SJSA1 (cell line): ENCODE results near the gene NPFFR1. TPM values are rescaled to one million over a fixed set of nuclear protein-coding genes. Genes with fewer than 3 reads are reported as not detected.

Experiments
- DNase-seq, 2 experiments: peaks; one replicate each; pipeline ENCODE4 v3.0.0-alpha.2; 2015 to 2020; ENCODE audit warnings: low spot score in 2 of 2, low read depth in 1 of 2
- H3K27ac ChIP-seq: fragments of 250-450 bp; sonication (Bioruptor Pico); 2 replicates; pipeline ENCODE4 v1.5.1; 2020; ENCODE audit warnings: mild to moderate bottlenecking, moderate library complexity
- H3K27me3 ChIP-seq: fragments of 250-450 bp; sonication (Bioruptor Pico); replicated peaks from 2 replicates; pipeline ENCODE4 v1.5.1; 2020; ENCODE audit warnings: mild to moderate bottlenecking, moderate library complexity
- H3K36me3 ChIP-seq: fragments of 250-450 bp; sonication (Bioruptor Pico); 2 replicates; pipeline ENCODE4 v1.5.1; 2020; ENCODE audit warnings: mild to moderate bottlenecking
- H3K4me1 ChIP-seq: fragments of 250-450 bp; sonication (Bioruptor Pico); replicated peaks from 2 replicates; pipeline ENCODE4 v1.6.1; 2021; ENCODE audit warnings: mild to moderate bottlenecking
- H3K4me3 ChIP-seq: fragments of 250-450 bp; sonication (Bioruptor Pico); 2 replicates; pipeline ENCODE4 v1.5.1; 2020; ENCODE audit warnings: mild to moderate bottlenecking
- H3K9me3 ChIP-seq: fragments of 250-450 bp; sonication (Bioruptor Pico); replicated peaks from 2 replicates; pipeline ENCODE4 v1.5.1; 2020; ENCODE audit warnings: mild to moderate bottlenecking
- total RNA-seq: library from RNA; depleted of rRNA; stranded (reverse); fragments of >200 nt; shearing (Covaris generic); gene quantifications from 2 replicates; pipeline ENCODE4 v1.2.3, GENCODE V29; 2014

The NPFFR1 gene
- total RNA-seq, 1 experiment from 2014 or later, result not detected

DNA sequence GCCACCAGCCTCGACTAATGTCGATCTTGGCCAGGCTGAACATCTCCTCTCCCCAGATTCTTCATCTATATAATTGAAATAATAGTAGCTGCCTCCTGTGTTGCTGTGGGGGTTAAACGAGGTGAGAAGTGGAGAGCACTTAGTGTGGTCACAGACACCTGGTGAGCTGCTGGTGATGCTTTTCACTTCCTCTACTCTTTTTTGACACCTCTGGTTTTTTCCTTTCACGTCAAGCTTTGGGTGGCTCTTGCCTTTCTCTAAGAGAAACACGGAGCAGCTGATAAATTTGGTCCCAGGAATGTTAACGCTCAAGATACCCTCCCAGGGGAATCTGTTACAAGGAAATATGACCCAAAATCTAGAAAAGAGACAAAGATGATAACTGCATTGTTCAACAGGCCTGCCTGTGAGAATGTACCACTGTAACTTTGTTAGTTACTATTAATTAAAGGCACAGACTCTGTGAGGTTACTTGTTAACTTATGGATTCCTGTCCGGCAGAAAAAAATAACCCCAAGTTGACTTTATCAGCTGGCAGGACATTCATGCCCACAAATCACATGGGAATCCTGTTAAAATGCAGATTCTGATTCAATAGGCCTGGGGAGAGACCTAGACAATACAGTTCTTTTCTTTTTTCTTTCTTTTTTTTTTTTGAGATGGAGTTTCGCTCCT is 9.5 kb upstream of the NPFFR1 start:
- no peaks in the 10 kb centered on the region for H3K9me3 ChIP-seq
- H3K4me1 ChIP-seq, result peaks cover 20% of the 10 kb centered on the region
- H3K36me3 ChIP-seq, result no peaks in the 10 kb centered on the region
- DNase-seq, result no peak
- no peaks in the 10 kb centered on the region for H3K27me3 ChIP-seq
- H3K4me3 ChIP-seq, result no peak overlapping the region
- H3K27ac ChIP-seq, result no peak overlapping the region

DNA sequence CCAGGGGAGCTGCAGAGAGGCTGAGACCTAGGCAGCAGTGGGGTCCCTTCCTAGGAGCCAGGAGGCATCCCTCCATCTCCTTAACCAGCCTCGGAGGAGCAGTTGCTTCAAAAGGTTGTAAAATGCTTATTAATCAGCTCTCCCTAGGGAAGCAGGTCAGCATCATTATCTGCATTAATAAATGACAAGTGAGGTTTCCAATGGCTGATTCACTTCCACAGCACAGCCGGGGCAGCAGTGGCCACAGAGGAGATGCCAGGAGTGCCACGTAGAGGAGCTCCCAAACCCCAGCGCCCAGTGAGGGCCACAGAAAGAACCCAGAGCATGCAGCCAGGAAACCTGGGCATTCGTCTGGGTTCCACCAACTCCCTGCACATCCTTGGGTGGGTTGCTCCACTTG is 8.2 kb upstream of the NPFFR1 start:
- Histone ChIP-seq H3K4me1 (peaks cover 20% of the 10 kb centered on the region), H3K27ac (no peak overlapping the region), H3K4me3 (no peak overlapping the region), H3K27me3 (no peaks in the 10 kb centered on the region), H3K36me3 (no peaks in the 10 kb centered on the region), H3K9me3 (no peaks in the 10 kb centered on the region)
- DNase-seq, result no peak

DNA sequence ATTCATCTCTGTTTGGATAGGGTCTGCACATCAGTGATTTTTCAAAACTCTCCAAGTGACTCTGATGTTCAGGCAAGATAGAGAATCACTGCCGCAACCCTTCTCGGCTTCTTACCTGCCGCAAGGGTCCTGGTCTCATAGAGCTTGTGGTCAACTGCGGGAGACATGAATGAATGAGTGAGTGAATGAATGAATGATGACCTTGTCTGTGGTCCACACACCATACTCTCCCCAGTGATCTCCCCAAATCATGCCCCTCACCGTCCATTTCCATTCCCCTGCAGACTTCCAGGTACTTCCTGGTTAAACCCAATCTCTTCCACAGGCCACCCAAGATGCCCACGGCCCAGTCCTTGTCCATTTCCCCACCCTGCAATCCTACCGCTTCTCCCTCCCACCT is 5.9 kb upstream of the NPFFR1 start:
- DNase-seq, result no peak
- no peak overlapping the region for H3K4me3 ChIP-seq
- H3K36me3 ChIP-seq, result no peaks in the 10 kb centered on the region
- peaks cover 2% of the 10 kb centered on the region; the same call in 1 of the 2 replicates for H3K27me3 ChIP-seq
- peaks cover 10% of the 10 kb centered on the region for H3K4me1 ChIP-seq
- no peak overlapping the region for H3K27ac ChIP-seq
- no peaks in the 10 kb centered on the region for H3K9me3 ChIP-seq

DNA sequence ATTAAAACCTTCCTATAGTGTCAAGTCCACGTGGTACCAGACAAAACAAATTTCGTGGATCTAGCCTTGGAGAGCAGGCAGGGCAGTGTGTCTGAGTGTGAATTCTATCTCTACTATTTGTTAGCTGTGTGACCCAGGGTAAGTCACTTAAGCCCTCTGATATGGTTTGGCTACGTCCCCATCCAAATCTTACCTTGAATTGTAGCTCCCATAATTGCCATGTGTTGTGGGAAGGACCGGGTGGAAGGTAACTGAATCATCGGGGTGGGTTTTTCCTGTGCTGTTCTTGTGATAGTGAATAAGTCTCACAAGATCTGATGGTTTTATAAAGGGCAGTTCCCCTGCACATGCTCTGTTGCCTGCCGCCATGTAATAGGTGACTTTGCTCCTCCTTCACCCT is 2.8 kb upstream of the NPFFR1 start:
- H3K27ac ChIP-seq, result no peak overlapping the region
- H3K4me3 ChIP-seq, result no peak overlapping the region
- peaks cover 10% of the 10 kb centered on the region for H3K4me1 ChIP-seq
- H3K27me3 ChIP-seq, result peaks cover 33% of the 10 kb centered on the region
- no peaks in the 10 kb centered on the region for H3K36me3 ChIP-seq
- no peaks in the 10 kb centered on the region for H3K9me3 ChIP-seq
- DNase-seq, result no peak

DNA sequence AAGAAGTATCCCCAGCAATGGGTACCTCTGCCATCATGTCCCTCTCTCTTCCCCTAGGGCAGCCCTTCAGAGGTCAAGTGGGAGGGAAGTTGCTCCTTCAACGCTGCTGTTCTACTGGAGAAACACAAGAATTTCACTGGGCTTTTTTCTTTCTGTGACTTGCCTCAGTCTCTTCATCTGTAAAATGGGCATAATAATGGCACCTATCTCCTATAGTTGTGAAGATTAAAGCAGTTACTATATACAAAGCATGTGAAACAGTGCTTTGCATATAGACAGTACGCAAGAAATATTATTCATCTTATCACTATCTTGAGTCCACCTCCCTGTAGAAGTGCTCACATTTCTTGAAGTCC is 1.6 kb upstream of the NPFFR1 start:
- no peak for DNase-seq
- Histone ChIP-seq H3K4me1 (peaks cover 8% of the 10 kb centered on the region), H3K9me3 (no peaks in the 10 kb centered on the region), H3K27ac (no peak overlapping the region), H3K27me3 (peaks cover 44% of the 10 kb centered on the region), H3K36me3 (no peaks in the 10 kb centered on the region), H3K4me3 (no peak overlapping the region)

DNA sequence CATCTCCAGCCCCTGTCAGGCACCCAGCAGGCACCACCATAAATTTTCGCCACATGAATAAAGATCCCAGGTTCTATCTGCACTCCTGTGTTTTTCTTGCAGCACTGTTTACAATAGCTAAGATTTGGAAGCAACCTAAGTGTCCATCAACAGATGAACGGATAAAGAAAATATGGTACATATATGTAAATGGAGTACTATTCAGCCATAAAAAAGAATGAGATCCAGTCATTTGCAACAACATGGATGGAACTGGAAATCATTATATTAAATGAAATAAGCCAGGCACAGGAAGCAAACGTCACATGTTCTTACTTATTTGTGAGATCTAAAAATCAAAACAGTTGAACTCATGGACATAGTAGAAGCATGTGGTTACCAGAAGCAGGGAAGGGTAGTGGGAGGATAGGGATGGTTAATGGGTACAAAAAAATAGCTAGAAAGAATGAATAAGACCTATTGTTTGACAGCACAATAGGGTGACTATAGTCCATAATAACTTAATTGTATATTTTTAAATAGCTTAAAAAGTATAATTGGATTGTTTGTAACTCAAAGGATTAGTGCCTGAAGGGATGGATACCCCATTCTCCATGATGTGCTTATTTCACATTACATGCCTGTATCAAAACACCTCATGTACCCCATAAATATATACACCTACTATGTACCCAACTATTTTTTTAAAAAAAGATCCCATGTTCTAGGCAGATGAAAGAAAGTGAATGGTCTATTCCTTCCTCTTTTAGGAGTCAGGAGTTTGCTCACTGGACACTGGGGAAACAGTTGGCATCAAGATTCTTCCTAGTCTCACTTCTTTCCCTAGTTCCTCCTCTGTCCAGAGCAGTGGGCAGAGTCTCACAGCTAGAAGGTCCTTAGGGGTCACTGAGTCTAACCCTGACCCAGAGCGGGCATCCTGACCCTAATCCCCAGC is 1.0 kb upstream of the NPFFR1 start:
- Histone ChIP-seq H3K36me3 (no peaks in the 10 kb centered on the region), H3K27me3 (peaks cover 48% of the 10 kb centered on the region)

DNA sequence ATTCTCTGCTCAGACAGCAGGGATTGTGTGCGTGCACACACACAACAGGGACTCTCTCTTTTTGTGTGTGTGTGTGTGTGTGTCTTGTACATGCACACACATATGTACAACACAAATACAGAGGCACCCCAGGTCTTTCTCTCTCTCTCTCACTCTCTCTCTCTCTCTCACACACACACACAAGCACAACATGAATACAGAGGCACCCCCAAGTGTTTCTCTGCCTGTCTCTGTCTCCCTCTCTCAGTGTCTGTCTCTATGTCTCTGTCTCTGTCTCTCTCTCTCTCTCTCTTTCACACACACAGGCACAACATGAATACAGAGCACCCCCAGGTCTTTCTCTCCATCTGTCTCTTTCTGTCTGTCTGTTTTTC is 746 bp downstream of the NPFFR1 start:
- Histone ChIP-seq H3K9me3 (no peaks in the 10 kb centered on the region), H3K4me1 (no peaks in the 10 kb centered on the region), H3K4me3 (no peak overlapping the region), H3K36me3 (no peaks in the 10 kb centered on the region), H3K27ac (no peak overlapping the region), H3K27me3 (peaks cover 48% of the 10 kb centered on the region)
- DNase-seq, result no peak

More for the DNA sequence above, 1.0 kb upstream of the NPFFR1 start:
- Histone ChIP-seq H3K4me3 (no peak overlapping the region), H3K9me3 (no peaks in the 10 kb centered on the region), H3K4me1 (peaks cover 2% of the 10 kb centered on the region; the same call in 1 of the 2 replicates), H3K27ac (no peak overlapping the region)
- DNase-seq, result no peak

DNA sequence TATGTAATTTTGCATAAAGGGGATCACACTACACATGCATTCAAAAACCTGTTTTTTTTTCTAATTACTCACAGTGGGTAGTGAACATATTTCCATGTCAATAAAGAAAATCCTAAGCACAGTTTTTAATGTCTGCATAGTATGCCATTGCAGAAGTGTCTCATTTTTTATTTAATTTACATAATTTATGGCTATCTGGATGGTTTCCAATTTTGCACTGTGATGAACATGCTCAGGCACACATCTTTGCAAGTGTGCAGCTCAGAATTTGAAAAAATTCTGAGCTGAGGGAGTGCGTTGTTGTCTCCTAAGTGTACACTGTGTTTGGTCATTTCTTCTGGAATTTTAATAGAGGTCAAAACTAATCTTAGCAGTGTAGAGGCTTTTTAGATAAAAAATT is 2.2 kb downstream of the NPFFR1 start:
- Histone ChIP-seq H3K4me1 (no peaks in the 10 kb centered on the region), H3K36me3 (no peaks in the 10 kb centered on the region), H3K9me3 (no peaks in the 10 kb centered on the region), H3K27ac (no peak overlapping the region), H3K27me3 (peaks cover 48% of the 10 kb centered on the region), H3K4me3 (no peak overlapping the region)
- DNase-seq, result no peak

DNA sequence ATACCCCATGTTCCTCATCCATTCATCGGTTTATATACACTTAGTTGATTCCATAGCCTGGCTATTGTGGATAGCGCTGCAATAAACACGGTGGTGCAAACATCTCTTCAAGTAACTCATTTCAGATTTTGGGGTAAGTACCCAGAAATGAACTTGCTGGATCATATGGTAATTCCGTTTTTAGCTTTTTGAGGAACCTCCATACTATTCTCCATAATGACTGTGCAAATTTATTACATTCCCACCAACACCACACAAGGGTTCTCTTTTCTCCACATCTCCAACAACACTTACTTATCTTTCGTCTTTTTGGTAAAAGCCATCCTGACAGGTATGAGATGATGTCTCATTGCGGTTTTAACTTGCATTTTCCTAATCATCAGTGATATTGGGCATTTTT is 3.7 kb downstream of the NPFFR1 start:
- no peak overlapping the region for H3K27ac ChIP-seq
- H3K4me1 ChIP-seq, result no peaks in the 10 kb centered on the region
- no peak overlapping the region for H3K4me3 ChIP-seq
- H3K36me3 ChIP-seq, result no peaks in the 10 kb centered on the region
- no peak for DNase-seq
- H3K27me3 ChIP-seq, result peaks cover 48% of the 10 kb centered on the region
- H3K9me3 ChIP-seq, result no peaks in the 10 kb centered on the region

DNA sequence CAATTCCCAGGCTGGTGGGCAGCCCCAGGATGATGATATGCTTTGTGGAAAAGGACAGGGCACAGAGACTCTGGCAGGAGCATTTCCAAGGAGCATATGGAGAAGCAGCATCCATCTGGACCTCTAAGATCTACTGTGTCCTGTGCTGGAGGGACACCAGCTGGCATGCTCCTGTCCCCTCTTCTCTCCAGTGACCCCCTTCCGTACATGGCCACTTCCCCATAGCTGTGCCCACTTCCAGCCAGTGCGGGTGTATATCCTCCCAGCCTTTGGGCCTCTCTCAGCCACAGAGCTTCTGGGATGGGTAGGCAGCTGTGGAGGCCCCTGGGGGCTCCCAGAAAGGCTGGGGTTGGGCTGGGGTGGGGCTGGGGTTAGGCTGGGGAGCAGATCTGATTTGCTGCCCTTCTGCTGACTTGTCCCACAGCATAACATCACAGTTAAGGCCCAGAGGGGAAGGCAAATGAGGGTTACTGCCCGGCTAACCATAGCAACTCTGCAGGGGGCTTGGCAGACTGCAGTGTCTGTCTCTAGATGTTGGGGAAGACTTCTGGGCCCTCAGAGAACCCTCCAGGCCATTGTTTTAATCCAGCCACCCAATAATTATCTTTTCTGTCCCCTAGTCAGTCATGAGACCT is 6.3 kb downstream of the NPFFR1 start:
- no peaks in the 10 kb centered on the region for H3K36me3 ChIP-seq
- H3K4me3 ChIP-seq, result no peak overlapping the region
- no peak for DNase-seq
- H3K9me3 ChIP-seq, result no peaks in the 10 kb centered on the region
- H3K27me3 ChIP-seq, result peaks cover 24% of the 10 kb centered on the region
- no peaks in the 10 kb centered on the region for H3K4me1 ChIP-seq
- H3K27ac ChIP-seq, result no peak overlapping the region

DNA sequence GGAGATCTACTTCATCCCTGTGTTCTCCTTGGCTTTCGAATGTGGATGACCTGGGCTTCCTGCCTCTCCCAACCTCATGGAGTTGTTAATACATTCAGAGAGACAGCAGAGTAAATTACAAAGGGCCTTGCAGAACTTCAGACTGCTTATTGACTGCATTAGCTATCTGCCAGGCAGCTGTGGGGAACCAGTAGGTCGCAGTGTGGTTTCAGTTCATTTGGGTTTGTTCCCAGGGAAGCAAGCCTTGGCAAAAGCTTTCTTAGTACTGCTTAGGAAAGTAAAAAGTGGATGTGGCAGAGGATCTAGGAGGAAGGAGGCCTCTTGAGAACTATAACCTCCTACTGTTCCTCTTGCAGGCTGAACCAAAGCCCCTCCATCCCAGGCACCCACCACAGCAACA is 9.2 kb downstream of the NPFFR1 start:
- no peak for DNase-seq
- no peak overlapping the region for H3K4me3 ChIP-seq
- no peaks in the 10 kb centered on the region for H3K4me1 ChIP-seq
- no peaks in the 10 kb centered on the region for H3K27me3 ChIP-seq
- H3K36me3 ChIP-seq, result no peaks in the 10 kb centered on the region
- H3K9me3 ChIP-seq, result no peaks in the 10 kb centered on the region
- H3K27ac ChIP-seq, result no peak overlapping the region

DNA sequence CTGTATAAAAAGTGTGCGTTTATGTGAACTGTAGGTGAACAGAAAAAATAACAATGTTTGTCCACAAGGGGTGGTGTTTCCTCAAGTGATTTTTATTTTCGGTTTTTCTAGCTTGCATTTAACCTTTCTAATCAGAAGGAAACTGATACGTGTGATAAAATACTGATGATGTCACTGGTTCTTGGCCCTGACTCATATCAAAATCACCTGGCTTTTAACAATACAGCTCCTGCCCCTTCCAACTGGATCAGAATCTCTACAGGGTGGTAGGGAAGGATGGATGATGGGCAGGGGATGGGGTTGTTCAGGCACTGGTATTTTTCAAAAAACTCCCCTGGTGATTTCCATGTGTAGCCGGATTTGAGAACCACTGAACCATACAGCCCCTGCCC is 10.9 kb downstream of the NPFFR1 start:
- no peaks in the 10 kb centered on the region; the same call in 1 of the 2 replicates for H3K9me3 ChIP-seq
- H3K27ac ChIP-seq, result no peak overlapping the region
- no peaks in the 10 kb centered on the region for H3K27me3 ChIP-seq
- H3K4me1 ChIP-seq, result no peaks in the 10 kb centered on the region
- no peak overlapping the region for H3K4me3 ChIP-seq
- DNase-seq, result no peak
- H3K36me3 ChIP-seq, result no peaks in the 10 kb centered on the region

DNA sequence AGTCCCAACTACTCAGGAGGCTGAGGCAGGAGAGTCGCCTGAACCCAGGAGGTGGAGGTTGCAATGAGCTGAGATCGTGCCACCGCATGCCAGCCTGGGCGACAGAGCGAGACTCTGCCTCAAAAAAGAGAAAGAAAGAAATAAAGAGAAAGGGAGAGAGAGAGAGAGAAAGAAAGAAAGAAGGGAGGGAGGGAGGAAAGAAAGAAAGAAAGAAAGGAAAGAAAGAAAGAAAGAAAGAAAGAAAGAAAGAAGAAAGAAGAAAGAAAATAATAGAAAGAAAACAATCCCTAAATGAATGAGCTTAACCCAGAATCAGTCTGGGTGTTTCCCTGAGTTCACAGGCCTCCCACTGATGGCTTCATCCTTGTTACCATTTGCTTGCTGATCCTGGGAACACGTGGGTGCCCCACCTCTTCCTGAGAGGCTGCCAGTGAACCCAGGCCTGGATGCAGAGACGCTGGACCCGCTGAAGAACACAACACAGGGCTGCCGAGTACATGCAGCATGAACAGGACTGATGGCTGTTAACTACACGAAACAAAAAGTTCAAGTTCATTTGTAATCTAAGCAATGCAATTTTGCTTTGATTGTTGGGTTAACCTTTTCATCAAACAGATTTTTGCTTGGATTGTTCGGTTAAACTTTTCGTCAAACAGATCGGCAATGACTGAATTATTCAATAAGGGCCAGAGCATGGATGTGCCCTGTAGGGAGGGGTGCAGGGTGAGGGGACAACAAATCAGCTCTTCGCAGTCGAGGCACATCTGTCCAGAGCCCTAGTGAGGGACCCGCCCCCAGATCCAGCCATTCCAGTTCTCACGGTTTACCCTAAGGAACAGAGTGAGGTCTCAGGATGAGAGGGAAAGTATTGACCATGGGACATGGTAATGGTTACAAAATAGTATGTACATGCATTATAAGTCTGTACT is 11.5 kb downstream of the NPFFR1 start:
- no peak for DNase-seq
- Histone ChIP-seq H3K27me3 (no peaks in the 10 kb centered on the region), H3K9me3 (no peaks in the 10 kb centered on the region; the same call in 1 of the 2 replicates), H3K36me3 (no peaks in the 10 kb centered on the region), H3K27ac (no peak overlapping the region), H3K4me1 (peaks cover 6% of the 10 kb centered on the region), H3K4me3 (no peak overlapping the region)
